Loucy (cell line): ENCODE results near the gene TMEM132D.

ENCODE experiments used
- EZH2phosphoT487 ChIP-seq: fragments of 200-600 bp; IDR thresholded peaks from 2 replicates; pipeline ENCODE4 v1.6.1; 2018; ENCODE audit warnings: antibody characterized with exemption, mild to moderate bottlenecking, moderate library complexity, borderline replicate concordance
- TF ChIP-seq, protein P1 (sequence below): fragments of 200-600 bp; sonication (generic); conservative IDR thresholded peaks from 2 replicates; pipeline ENCODE4 v1.5.1; 2014; ENCODE audit warnings: mild to moderate bottlenecking, antibody characterized with exemption, low read length

DNA sequence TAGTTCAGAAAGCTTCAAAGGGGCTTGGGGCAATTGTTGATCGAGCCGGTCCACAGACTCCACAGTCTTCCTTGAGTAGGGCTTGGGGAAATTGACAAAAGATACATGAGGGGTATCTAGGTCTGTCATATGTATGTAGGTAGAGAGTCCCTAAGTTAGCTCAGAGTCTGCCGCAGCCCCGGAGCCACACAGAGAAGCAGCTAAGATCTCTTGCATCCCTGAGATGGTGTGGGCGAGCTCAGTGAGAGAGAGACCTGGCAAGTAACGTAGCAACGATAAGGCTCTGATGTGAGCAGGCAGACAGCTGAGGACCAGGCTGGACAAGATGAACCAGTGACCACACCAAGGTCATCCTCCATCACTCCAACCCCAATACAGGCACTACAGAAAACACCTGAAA lies 297.6 kb downstream of the TMEM132D start:
- TF ChIP-seq, protein P1, sequence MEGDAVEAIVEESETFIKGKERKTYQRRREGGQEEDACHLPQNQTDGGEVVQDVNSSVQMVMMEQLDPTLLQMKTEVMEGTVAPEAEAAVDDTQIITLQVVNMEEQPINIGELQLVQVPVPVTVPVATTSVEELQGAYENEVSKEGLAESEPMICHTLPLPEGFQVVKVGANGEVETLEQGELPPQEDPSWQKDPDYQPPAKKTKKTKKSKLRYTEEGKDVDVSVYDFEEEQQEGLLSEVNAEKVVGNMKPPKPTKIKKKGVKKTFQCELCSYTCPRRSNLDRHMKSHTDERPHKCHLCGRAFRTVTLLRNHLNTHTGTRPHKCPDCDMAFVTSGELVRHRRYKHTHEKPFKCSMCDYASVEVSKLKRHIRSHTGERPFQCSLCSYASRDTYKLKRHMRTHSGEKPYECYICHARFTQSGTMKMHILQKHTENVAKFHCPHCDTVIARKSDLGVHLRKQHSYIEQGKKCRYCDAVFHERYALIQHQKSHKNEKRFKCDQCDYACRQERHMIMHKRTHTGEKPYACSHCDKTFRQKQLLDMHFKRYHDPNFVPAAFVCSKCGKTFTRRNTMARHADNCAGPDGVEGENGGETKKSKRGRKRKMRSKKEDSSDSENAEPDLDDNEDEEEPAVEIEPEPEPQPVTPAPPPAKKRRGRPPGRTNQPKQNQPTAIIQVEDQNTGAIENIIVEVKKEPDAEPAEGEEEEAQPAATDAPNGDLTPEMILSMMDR, result no peak
- TF ChIP-seq EZH2phosphoT487, result no peak
